GM12891 (cell line): Measurements from ENCODE around the gene ADAMTSL3.

Experiments
- PAX5 ChIP-seq: IDR thresholded peaks from 2 replicates; pipeline ENCODE4 v1.6.1; 2011; ENCODE audit warnings: low read length, moderate library complexity, mild to moderate bottlenecking; ENCODE audit not compliant: insufficient read depth, severe bottlenecking
- POLR2A ChIP-seq: IDR thresholded peaks from 2 replicates; pipeline ENCODE4 v1.6.1; 2011; ENCODE audit warnings: low read depth, low read length, control low read depth
- POLR2AphosphoS5 ChIP-seq: IDR thresholded peaks from 2 replicates; pipeline ENCODE4 v1.6.1; 2011; ENCODE audit warnings: low read depth, low read length, control low read depth
- SPI1 ChIP-seq: IDR thresholded peaks from 2 replicates; pipeline ENCODE4 v1.6.1; 2011; ENCODE audit warnings: low read depth, low read length, control low read depth
- TAF1 ChIP-seq: IDR thresholded peaks from 2 replicates; pipeline ENCODE4 v1.6.1; 2011; ENCODE audit warnings: low read depth, low read length, control low read depth

DNA sequence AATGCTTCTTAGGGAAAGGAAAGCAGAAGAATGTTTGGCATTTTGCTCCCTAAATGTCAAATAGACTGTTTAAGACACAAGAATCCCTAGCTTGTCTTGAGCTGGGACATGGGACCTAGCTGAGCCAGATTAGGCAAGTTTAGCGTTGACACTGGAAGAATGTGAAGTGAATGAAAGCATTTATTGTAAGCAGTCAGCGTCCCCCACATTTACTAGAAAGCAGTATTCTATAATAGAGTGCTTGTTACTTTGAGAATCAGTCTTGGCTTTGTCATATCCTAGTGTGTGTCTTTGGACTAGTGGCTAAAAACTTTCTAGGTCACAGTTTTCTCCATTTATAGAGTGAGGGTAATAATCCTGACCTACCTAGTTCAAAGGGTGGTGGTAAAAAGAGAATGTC, 161.6 kb downstream of the ADAMTSL3 start:
- TF ChIP-seq PAX5, result no peak
- no peak for TF ChIP-seq POLR2A
- no peak for TF ChIP-seq TAF1
- no peak for TF ChIP-seq POLR2AphosphoS5
- no peak for TF ChIP-seq SPI1
